ENCODE measurements around the gene HS6ST2. TPM values are rescaled to one million over a fixed set of nuclear protein-coding genes. Genes with fewer than 3 reads are reported as not detected.

The HS6ST2 gene
- total RNA-seq, 1 experiment from 2014 or later, result 0.26 TPM

- H3K27me3 ChIP-seq (ENCODE audit: control insufficient read depth, insufficient read depth, low read length), result 0 out of 2 replicates have a peak, but pooled peaks cover 2% of the 10 kb centered on the region
- H3K4me3 ChIP-seq (ENCODE audit: low read depth in 2 of 2, low read length in 2 of 2), result no peak overlapping the region
- no peak for TF ChIP-seq REST (IDR thresholded peaks at IDR 0.05; ENCODE audit: insufficient read depth in 1 of 2, low read depth in 2 of 2, low read length in 1 of 2)
- TF ChIP-seq CTCF (IDR thresholded peaks at IDR 0.05), result no peak
- TF ChIP-seq SIN3A (IDR thresholded peaks at IDR 0.05; ENCODE audit: borderline replicate concordance, insufficient read depth, low read depth, low read length), result no peak
- no peak for TF ChIP-seq TCF7L2 (IDR thresholded peaks at IDR 0.05; ENCODE audit: low read depth, low read length)
- no peak for TF ChIP-seq POLR2AphosphoS5 (IDR thresholded peaks at IDR 0.05; ENCODE audit: low read depth, low read length)
- H3K27ac ChIP-seq (ENCODE audit: low read length), result no peak overlapping the region
- no TSS peak for BruUV-seq (replicated peaks)
- ATAC-seq (no peak), DNase-seq (ENCODE audit: low read depth, low spot score) (no peak)
- ChIA-PET CTCF (no interaction called here), POLR2A (no interaction called here)
- H3K9me3 ChIP-seq (ENCODE audit: control insufficient read depth, insufficient read depth, low read depth, low read length), result no peaks in the 10 kb centered on the region
- in situ Hi-C loops (cut with HindIII; ENCODE audit: low pct_unique_long_range_greater_than_20kb, low sequenced_read_pairs), result no loop called here
- H3K4me1 ChIP-seq (ENCODE audit: control insufficient read depth, insufficient read depth, low read length), result no peaks in the 10 kb centered on the region
- no peaks in the 10 kb centered on the region for H3K36me3 ChIP-seq (ENCODE audit: control insufficient read depth, insufficient read depth, low read length)
- intact Hi-C loops (cut with micrococcal nuclease; ENCODE audit: unreplicated experiment), result no loop called here
Observed at GRCh38 chrX:132791714-132792113, 166.7 kb downstream of the HS6ST2 start.

- POLR2A ChIA-PET, result no interaction called here
- in situ Hi-C loops (cut with HindIII; ENCODE audit: low pct_unique_long_range_greater_than_20kb, low sequenced_read_pairs) (no loop called here), intact Hi-C loops (cut with micrococcal nuclease; ENCODE audit: unreplicated experiment) (no loop called here)
- H3K4me3 ChIP-seq (ENCODE audit: low read depth in 2 of 2, low read length in 2 of 2), result no peak overlapping the region
- CTCF ChIA-PET, result no interaction called here
- BruUV-seq (replicated peaks), result no TSS peak
- TF ChIP-seq SIN3A (IDR thresholded peaks at IDR 0.05; ENCODE audit: borderline replicate concordance, insufficient read depth, low read depth, low read length) (no peak), TCF7L2 (IDR thresholded peaks at IDR 0.05; ENCODE audit: low read depth, low read length) (no peak), POLR2AphosphoS5 (IDR thresholded peaks at IDR 0.05; ENCODE audit: low read depth, low read length) (no peak), REST (IDR thresholded peaks at IDR 0.05; ENCODE audit: insufficient read depth in 1 of 2, low read depth in 2 of 2, low read length in 1 of 2) (no peak)
- ATAC-seq (no peak), DNase-seq (ENCODE audit: low read depth, low spot score) (no peak)
- no peaks in the 10 kb centered on the region for H3K36me3 ChIP-seq (ENCODE audit: control insufficient read depth, insufficient read depth, low read length)
- H3K27me3 ChIP-seq (ENCODE audit: control insufficient read depth, insufficient read depth, low read length), result 0 out of 2 replicates have a peak, but pooled peaks cover 2% of the 10 kb centered on the region
- no peaks in the 10 kb centered on the region for H3K9me3 ChIP-seq (ENCODE audit: control insufficient read depth, insufficient read depth, low read depth, low read length)
- no peak overlapping the region for H3K27ac ChIP-seq (ENCODE audit: low read length)
- no peaks in the 10 kb centered on the region for H3K4me1 ChIP-seq (ENCODE audit: control insufficient read depth, insufficient read depth, low read length)
Observed at GRCh38 chrX:132790329-132790728, 168.1 kb downstream of the HS6ST2 start.
